Nephron progenitor cell (in vitro differentiated cells): ENCODE results near the gene DPAGT1.
A peak's percentile ranks its signal among the peaks of the same experiment; 100 is the strongest.

Source experiments
- DNase-seq: peaks from one replicate; pipeline ENCODE4 v3.0.0; 2021
- H3K27ac Mint-ChIP-seq: 2 replicates; pipeline ENCODE4 v1.8.0; 2021; ENCODE audit warnings: mild to moderate bottlenecking, moderate library complexity, mixed read lengths
- H3K27me3 Mint-ChIP-seq: 2 replicates; pipeline ENCODE4 v1.8.0; 2021; ENCODE audit warnings: mild to moderate bottlenecking, low read depth, mixed read lengths; ENCODE audit not compliant: poor library complexity
- H3K36me3 Mint-ChIP-seq: 2 replicates; pipeline ENCODE4 v1.8.0; 2021; ENCODE audit warnings: low read depth, mixed read lengths
- H3K4me1 Mint-ChIP-seq: 2 replicates; pipeline ENCODE4 v1.8.0; 2021; ENCODE audit warnings: mixed read lengths
- H3K4me3 Mint-ChIP-seq: 2 replicates; pipeline ENCODE4 v1.8.0; 2021; ENCODE audit warnings: mild to moderate bottlenecking, moderate library complexity, mixed read lengths
- H3K9me3 Mint-ChIP-seq: 2 replicates; pipeline ENCODE4 v1.8.0; 2021; ENCODE audit warnings: mild to moderate bottlenecking, moderate library complexity, mixed read lengths
- CTCF ChIP-seq: fragments of 200-600 bp; sonication (generic); IDR thresholded peaks from 2 replicates; pipeline ENCODE4 v1.5.0; 2021; ENCODE audit warnings: antibody characterized with exemption

Gene DPAGT1

DNA sequence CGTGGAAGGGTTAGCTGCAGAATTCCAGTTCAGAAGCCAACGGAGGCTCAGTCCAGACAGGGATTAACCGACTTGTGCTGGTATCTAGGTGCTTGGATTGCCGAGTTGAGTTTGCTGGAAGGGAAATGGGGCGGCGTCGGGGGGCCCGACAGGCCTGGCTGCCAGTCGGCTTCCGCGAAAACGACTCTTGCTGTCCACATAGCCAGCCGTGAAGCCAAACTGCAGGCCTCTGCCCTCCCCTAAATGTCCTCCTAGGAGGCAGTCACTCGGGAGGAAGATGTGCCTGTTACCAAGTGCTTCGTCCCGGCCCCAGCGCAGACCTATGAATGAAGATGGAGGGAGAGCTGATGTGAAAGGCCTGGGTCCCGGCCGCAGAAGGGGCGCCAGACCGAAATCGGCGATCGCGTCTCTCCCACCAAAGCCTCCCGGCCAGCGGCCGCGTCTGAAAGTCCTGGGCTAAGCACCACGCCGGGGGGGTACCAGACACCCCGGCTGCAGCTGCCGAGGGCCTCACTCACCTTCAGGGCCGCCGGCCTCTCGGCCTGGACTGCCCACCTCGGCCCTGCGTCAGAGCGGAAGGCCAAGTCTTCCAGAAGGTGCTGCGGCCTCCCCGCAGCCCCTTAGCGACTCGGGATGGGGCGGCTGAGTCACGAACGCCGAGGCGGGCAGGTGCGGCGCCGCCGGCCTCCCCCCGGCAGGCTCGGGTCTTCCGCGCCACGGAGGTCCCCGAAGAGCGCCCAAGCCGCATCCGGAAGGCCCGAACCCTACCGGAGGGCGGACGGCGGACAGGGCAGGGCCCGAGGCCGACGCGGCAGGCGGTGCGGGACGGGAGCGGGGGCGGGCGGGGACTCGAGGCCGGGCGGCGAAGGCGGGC lies 7.5 kb downstream of the DPAGT1 start:
- Mint-ChIP-seq H3K4me3 (peak overlapping the region; percentile 95), H3K27ac (peak overlapping the region; percentile 95), H3K36me3 (peaks cover 43% of the 10 kb centered on the region), H3K9me3 (no peaks in the 10 kb centered on the region), H3K27me3 (no peaks in the 10 kb centered on the region), H3K4me1 (peaks cover 53% of the 10 kb centered on the region)
- peak; percentile 44 for DNase-seq
- no peak for TF ChIP-seq CTCF

- peak overlapping the region; percentile 95 for H3K4me3 Mint-ChIP-seq
- H3K27me3 Mint-ChIP-seq = no peaks in the 10 kb centered on the region
- no peak for TF ChIP-seq CTCF
- no peaks in the 10 kb centered on the region for H3K9me3 Mint-ChIP-seq
- no peak for DNase-seq
- peaks cover 34% of the 10 kb centered on the region for H3K36me3 Mint-ChIP-seq
- peaks cover 48% of the 10 kb centered on the region for H3K4me1 Mint-ChIP-seq
- peak overlapping the region; percentile 95 for H3K27ac Mint-ChIP-seq
These were observed 8.5 kb downstream of the DPAGT1 start for GRCh38 chr11:119092880-119093842.

- peak overlapping the region; percentile 95 for H3K4me3 Mint-ChIP-seq
- H3K9me3 Mint-ChIP-seq = no peaks in the 10 kb centered on the region
- no peaks in the 10 kb centered on the region for H3K27me3 Mint-ChIP-seq
- H3K27ac Mint-ChIP-seq = peak overlapping the region; percentile 78
- no peak for DNase-seq
- no peak for TF ChIP-seq CTCF
- peaks cover 24% of the 10 kb centered on the region for H3K36me3 Mint-ChIP-seq
- H3K4me1 Mint-ChIP-seq = peaks cover 52% of the 10 kb centered on the region
These were observed 9.4 kb downstream of the DPAGT1 start for GRCh38 chr11:119091966-119092879.

DNA sequence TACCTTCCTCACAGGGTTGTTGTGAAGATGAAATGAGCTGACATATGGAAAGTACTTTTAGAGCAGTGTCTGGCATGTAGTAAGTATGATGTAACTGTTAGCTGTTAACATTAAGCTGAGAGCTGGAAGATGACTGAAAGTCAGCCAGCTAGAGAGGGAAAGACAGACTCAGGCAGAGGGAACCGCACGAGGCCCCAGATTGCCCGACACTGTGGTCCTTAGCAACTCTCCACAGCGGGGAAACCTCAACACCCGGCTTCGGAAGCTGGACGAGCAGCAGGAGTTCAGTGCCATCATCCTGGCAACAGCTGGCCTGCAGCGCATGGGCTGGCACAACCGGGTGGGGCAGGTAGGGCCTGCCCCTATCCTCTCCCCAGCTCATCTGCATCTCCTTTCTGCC lies 10.5 kb downstream of the DPAGT1 start:
- no peak for TF ChIP-seq CTCF
- Mint-ChIP-seq H3K27me3 (no peaks in the 10 kb centered on the region), H3K4me3 (no peak overlapping the region), H3K4me1 (peaks cover 50% of the 10 kb centered on the region), H3K27ac (peak overlapping the region; percentile 40), H3K36me3 (peaks cover 16% of the 10 kb centered on the region), H3K9me3 (no peaks in the 10 kb centered on the region)
- DNase-seq = no peak

DNA sequence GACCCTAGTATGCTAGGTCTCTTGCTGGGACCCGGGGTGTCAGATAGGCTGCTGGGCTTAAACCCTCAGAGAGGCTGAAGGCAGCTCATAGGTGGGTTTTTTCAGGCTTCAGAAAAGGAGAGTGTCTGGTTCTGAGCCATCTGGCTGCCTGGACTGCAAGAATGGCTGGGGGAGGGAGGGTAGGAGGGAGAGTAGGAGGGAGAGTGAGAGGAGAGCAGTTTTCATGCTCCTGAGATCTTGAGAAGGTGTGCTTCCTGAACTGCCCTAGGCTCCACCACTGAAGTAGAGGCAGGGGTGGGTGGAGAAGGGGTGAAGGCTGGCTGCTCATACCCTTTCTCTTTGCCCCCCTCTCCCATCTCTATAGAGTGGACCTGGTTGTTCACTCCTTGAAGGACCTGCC lies 12.3 kb downstream of the DPAGT1 start:
- DNase-seq = no peak
- no peak for TF ChIP-seq CTCF
- Mint-ChIP-seq H3K36me3 (peaks cover 16% of the 10 kb centered on the region), H3K27me3 (peaks cover 3% of the 10 kb centered on the region), H3K4me1 (peaks cover 58% of the 10 kb centered on the region), H3K27ac (no peak overlapping the region), H3K9me3 (no peaks in the 10 kb centered on the region), H3K4me3 (no peak overlapping the region)
